H1 (cell line): ENCODE data around the gene ZNF775. TPM values are rescaled to one million over a fixed set of nuclear protein-coding genes. Genes with fewer than 3 reads are reported as not detected.

Experiments
- CTCF ChIA-PET: fragments of 300-600 bp; sonication (Branson Sonifier 250); formaldehyde crosslinking; loops from one replicate; lab custom pipeline; 2021; ENCODE audit not compliant: partially characterized antibody; lab: Charles Lee
- POLR2A ChIA-PET: fragments of 300-600 bp; sonication (Branson Sonifier 250); formaldehyde crosslinking; loops from one replicate; lab custom pipeline; 2021; ENCODE audit warnings: inconsistent platforms; ENCODE audit not compliant: partially characterized antibody; lab: Charles Lee
- DNase-seq, 2 experiments: peaks; one replicate each; pipeline versions ENCODE4 v3.0.0 to v3.0.0-alpha.2; 2010 to 2022; ENCODE audit warnings: low spot score in 2 of 2, low read depth in 1 of 2, mixed read lengths in 1 of 2
- FAIRE-seq: peaks from 2 replicates; lab custom pipeline; 2011; peaks lifted over from hg19 to GRCh38; lab: Jason Lieb, UNC
- H2AFZ ChIP-seq: 2 replicates; pipeline ENCODE4 v1.8.1; 2012; ENCODE audit warnings: low read length, inconsistent platforms
- H2AK5ac ChIP-seq: 2 replicates; pipeline ENCODE4 v1.6.1; 2013; ENCODE audit warnings: low read depth, low read length
- H2BK120ac ChIP-seq: replicated peaks from 2 replicates; pipeline ENCODE3; 2013; ENCODE audit warnings: low read depth, low read length, inconsistent platforms
- H2BK12ac ChIP-seq: 2 replicates; pipeline ENCODE4 v1.6.1; 2013; ENCODE audit warnings: low read depth, low read length
- H2BK15ac ChIP-seq: 2 replicates; pipeline ENCODE4 v1.6.1; 2013; ENCODE audit warnings: low read length
- H2BK20ac ChIP-seq: 2 replicates; pipeline ENCODE4 v1.6.1; 2013; ENCODE audit warnings: low read length
- H2BK5ac ChIP-seq: 2 replicates; pipeline ENCODE4 v1.6.1; 2013; ENCODE audit warnings: low read depth, low read length
- H3K14ac ChIP-seq: 2 replicates; pipeline ENCODE4 v1.6.1; 2013; ENCODE audit warnings: inconsistent platforms; ENCODE audit not compliant: insufficient read length
- H3K18ac ChIP-seq: 2 replicates; pipeline ENCODE4 v1.6.1; 2013; ENCODE audit warnings: low read length; ENCODE audit errors: extremely low read depth
- H3K23ac ChIP-seq: 2 replicates; pipeline ENCODE4 v1.6.1; 2013; ENCODE audit warnings: inconsistent platforms; ENCODE audit not compliant: insufficient read length
- H3K23me2 ChIP-seq: 2 replicates; pipeline ENCODE4 v1.6.1; 2013; ENCODE audit warnings: low read depth, low read length
- H3K27ac ChIP-seq: 2 replicates; pipeline ENCODE4 v1.6.1; 2011; ENCODE audit warnings: low read depth, low read length, inconsistent platforms
- H3K27me3 ChIP-seq, 4 experiments: replicated peaks in 1 of 4; 1 replicate in 1 of 4; 2 replicates in 3 of 4; pipeline versions ENCODE4 v1.6.1 to v1.8.1; 2011 to 2013; ENCODE audit warnings: low read length in 3 of 4, mild to moderate bottlenecking in 3 of 4, inconsistent platforms in 2 of 4, mixed read lengths in 2 of 4, moderate library complexity in 1 of 4; ENCODE audit not compliant: control insufficient read depth in 3 of 4, insufficient read depth in 3 of 4; ENCODE audit errors: extremely low read depth in 1 of 4
- H3K36me3 ChIP-seq, 4 experiments: 2 replicates each; pipeline versions ENCODE4 v1.6.1 to v1.8.1; 2011 to 2013; ENCODE audit warnings: mild to moderate bottlenecking in 4 of 4, low read length in 3 of 4, moderate library complexity in 2 of 4, control low read depth in 1 of 4, inconsistent platforms in 1 of 4; ENCODE audit not compliant: insufficient read depth in 4 of 4, control insufficient read depth in 2 of 4
- H3K4ac ChIP-seq: replicated peaks from 2 replicates; pipeline ENCODE3; 2013; ENCODE audit warnings: low read length, low read depth, mixed read lengths, inconsistent platforms; ENCODE audit not compliant: insufficient read length
- H3K4me1 ChIP-seq, 4 experiments: replicated peaks in 1 of 4; 1 replicate in 1 of 4; 2 replicates in 3 of 4; pipeline versions ENCODE4 v1.6.1 to v1.8.1; 2011 to 2013; ENCODE audit warnings: low read length in 3 of 4, inconsistent platforms in 2 of 4, mixed read lengths in 1 of 4; ENCODE audit not compliant: insufficient read depth in 4 of 4, control insufficient read depth in 3 of 4
- H3K4me2 ChIP-seq, 2 experiments: 2 replicates each; pipeline versions ENCODE4 v1.6.1 to v1.8.1; 2011 to 2013; ENCODE audit warnings: low read depth in 2 of 2, low read length in 2 of 2, control low read depth in 1 of 2, inconsistent platforms in 1 of 2, mild to moderate bottlenecking in 1 of 2; ENCODE audit not compliant: insufficient read depth in 1 of 2
- H3K4me3 ChIP-seq, 4 experiments: fragments of 200-600, 300-600 bp in 1 of 4; sonication (generic), shearing (Covaris generic), sonication (Bioruptor Twin) in 1 of 4; 2 replicates each; pipeline versions ENCODE4 v1.5.1 to v1.8.1; 2011 to 2016; ENCODE audit warnings: low read length in 4 of 4, low read depth in 3 of 4, control low read depth in 2 of 4, inconsistent platforms in 2 of 4, mild to moderate bottlenecking in 2 of 4, mixed read lengths in 1 of 4, moderate library complexity in 1 of 4; ENCODE audit not compliant: insufficient read depth in 2 of 4; ENCODE audit errors: extremely low read depth in 1 of 4
- H3K56ac ChIP-seq: replicated peaks from 2 replicates; pipeline ENCODE3; 2013; ENCODE audit warnings: low read depth, mild to moderate bottlenecking, mixed read lengths, low read length, inconsistent platforms; ENCODE audit not compliant: insufficient read length
- H3K79me1 ChIP-seq: 2 replicates; pipeline ENCODE4 v1.6.1; 2013; ENCODE audit warnings: low read depth, low read length, control low read depth
- H3K79me2 ChIP-seq, 2 experiments: 2 replicates each; pipeline versions ENCODE4 v1.6.1 to v1.8.1; 2012 to 2013; ENCODE audit warnings: low read length in 2 of 2, mild to moderate bottlenecking in 2 of 2, inconsistent platforms in 1 of 2; ENCODE audit not compliant: insufficient read depth in 2 of 2, control insufficient read depth in 1 of 2
- H3K9ac ChIP-seq, 4 experiments: replicated peaks in 1 of 4; 1 replicate in 1 of 4; 2 replicates in 3 of 4; pipeline versions ENCODE4 v1.6.1 to v1.8.1; 2011 to 2013; ENCODE audit warnings: low read depth in 3 of 4, low read length in 3 of 4, control low read depth in 2 of 4, mild to moderate bottlenecking in 2 of 4, moderate library complexity in 2 of 4, inconsistent platforms in 1 of 4; ENCODE audit errors: extremely low read depth in 1 of 4
- H3K9me3 ChIP-seq, 2 experiments: 2 replicates each; pipeline versions ENCODE4 v1.6.1 to v1.8.1; 2012 to 2013; ENCODE audit warnings: mild to moderate bottlenecking in 2 of 2, moderate library complexity in 2 of 2, control low read depth in 1 of 2, inconsistent platforms in 1 of 2, low read depth in 1 of 2, low read length in 1 of 2, mixed read lengths in 1 of 2; ENCODE audit not compliant: insufficient read depth in 2 of 2
- H4K20me1 ChIP-seq, 2 experiments: replicated peaks in 1 of 2; 2 replicates each; pipeline versions ENCODE3 to v1.8.1; 2011 to 2013; ENCODE audit warnings: inconsistent platforms in 2 of 2, low read length in 2 of 2, mild to moderate bottlenecking in 1 of 2; ENCODE audit not compliant: insufficient read depth in 2 of 2, control insufficient read depth in 1 of 2
- H4K5ac ChIP-seq: 2 replicates; pipeline ENCODE4 v1.6.1; 2013; ENCODE audit warnings: low read length, low read depth, mixed read lengths, inconsistent platforms; ENCODE audit not compliant: insufficient read length
- H4K8ac ChIP-seq: 2 replicates; pipeline ENCODE4 v1.8.0; 2013; ENCODE audit warnings: mild to moderate bottlenecking, moderate library complexity, low read length, inconsistent platforms; ENCODE audit not compliant: insufficient read depth; ENCODE audit errors: extremely low read depth
- H4K91ac ChIP-seq: replicated peaks from 2 replicates; pipeline ENCODE3; 2013; ENCODE audit warnings: low read length, mixed read lengths, inconsistent platforms; ENCODE audit not compliant: insufficient read length
- RBBP5 ChIP-seq: IDR thresholded peaks from 2 replicates; pipeline ENCODE4 v1.7.1; 2012; ENCODE audit warnings: low read depth, mild to moderate bottlenecking, inconsistent platforms, low read length, moderate library complexity, borderline replicate concordance
- WGBS, 2 experiments: shearing (Covaris generic) in 1 of 2; methylation state at CpG; one replicate each; pipeline versions ENCODE4 v1.1.6 to v1.1.7; 2013 to 2015; ENCODE audit warnings: low lambda C conversion rate in 2 of 2, mixed read lengths in 2 of 2, inconsistent platforms in 1 of 2, low coverage in 1 of 2, missing lambda C conversion rate in 1 of 2; ENCODE audit not compliant: insufficient replicate concordance in 2 of 2, insufficient coverage in 1 of 2, insufficient read length in 1 of 2; ENCODE audit errors: extremely low coverage in 1 of 2, missing lambda C conversion rate in 1 of 2; 5-methylcytosine and 5-hydroxymethylcytosine counted together
- polyA plus RNA-seq, 7 experiments: library from polyadenylated mRNA; depleted of rRNA in 3 of 7; stranded (reverse) in 5 of 7; unstranded in 2 of 7; fragments of >200 nt in 5 of 7; fragments of 200-250 nt in 2 of 7; gene quantifications; 1 replicate in 5 of 7; 2 replicates in 1 of 7; 4 replicates in 1 of 7; pipeline versions ENCODE4 v1.2.1 to v1.2.3, GENCODE V29; 2011 to 2013; ENCODE audit warnings: missing spikeins in 2 of 7, mixed read lengths in 2 of 7
- total RNA-seq: library from RNA; stranded (reverse); fragmentation: NEBNext Ultra II Directional; extraction: Animal tissue kit (Norgen Biotek cat#: 25700); gene quantifications from 2 replicates; pipeline ENCODE4 v1.2.1, GENCODE V29; 2021

ZNF775 gene
- total and polyA plus RNA-seq, 2 of the 8 experiments (the other 6 are each of a cell fraction or from before 2014, with no cell fraction given): 13.6 to 21.5 TPM

GRCh38 chr7:150335774-150336112, 43.4 kb upstream of the ZNF775 start:
- H2BK5ac ChIP-seq: peak overlapping the region; percentile 89
- peak overlapping the region; percentile 3 to 52; a peak in 3 of 4 replicates for H3K4me2 ChIP-seq
- FAIRE-seq (no peak), DNase-seq (no peak)
- no peak overlapping the region for H4K8ac ChIP-seq
- H3K79me2 ChIP-seq: peaks cover 0 to 21% of the 10 kb centered on the region in 2 experiments; a peak in 2 of 4 replicates
- no peaks in the 10 kb centered on the region for H3K9me3 ChIP-seq
- ChIA-PET CTCF (interaction anchor here (0.8 to 2.2 kb wide), 6 partner anchors 9 to 82 kb away, joined by 3 to 10 read pairs (median 3); no protein-coding TSS in a partner anchor), POLR2A (interaction anchor here (0.8 to 7.6 kb wide), 12 partner anchors 8 to 79 kb away, joined by 3 to 76 read pairs (median 5); partner anchors contain the start of gene REPIN1)
- WGBS, 2 experiments: 74% methylated on average over 6 of the region's 6 CpGs; no CpG with 5 or more reads in 1 of the 2 experiments
- peaks cover 2 to 25% (median 10%) of the 10 kb centered on the region in 4 experiments; a peak in 6 of 8 replicates for H3K36me3 ChIP-seq
- no peak overlapping the region for H2BK120ac ChIP-seq
- H3K56ac ChIP-seq: no peak overlapping the region
- peak overlapping the region; percentile 15 for H4K5ac ChIP-seq
- H3K14ac ChIP-seq: no peak overlapping the region
- TF ChIP-seq RBBP5: no peak
- H3K4ac ChIP-seq: no peak overlapping the region
- peaks cover 9 to 18% of the 10 kb centered on the region in 2 experiments for H4K20me1 ChIP-seq
- H2BK12ac ChIP-seq: peak overlapping the region; percentile 99
- peak overlapping the region; percentile 99 for H2AK5ac ChIP-seq
- peak overlapping the region; percentile 86 for H2BK20ac ChIP-seq
- no peak overlapping the region for H2AFZ ChIP-seq
- peaks cover 6% of the 10 kb centered on the region for H3K79me1 ChIP-seq
- peaks cover 9% of the 10 kb centered on the region for H3K23me2 ChIP-seq
- no peak overlapping the region for H3K23ac ChIP-seq
- peak overlapping the region; percentile 26; the same call in 1 of the 2 replicates for H3K18ac ChIP-seq
- H3K9ac ChIP-seq: peak overlapping the region in 1 of 4 experiments; percentile 55; a peak in 2 of 7 replicates
- H3K27ac ChIP-seq: peak overlapping the region; percentile 60; the same call in 1 of the 2 replicates
- H2BK15ac ChIP-seq: peak overlapping the region; percentile 36; the same call in 1 of the 2 replicates
- peaks cover 11 to 57% (median 32%) of the 10 kb centered on the region in 4 experiments for H3K4me1 ChIP-seq
- H4K91ac ChIP-seq: peak overlapping the region; percentile 22
- peaks cover 0 to 3% (median 1%) of the 10 kb centered on the region in 4 experiments; a peak in 1 of 7 replicates for H3K27me3 ChIP-seq
- H3K4me3 ChIP-seq: no peak overlapping the region; a peak in 1 of 8 replicates
